ENCODE measurements around the gene CIAO2B.
"Not testable (repeated sequence)": the region's sequence is repeated elsewhere in the genome, so short reads cannot be mapped to it uniquely, and the experiment has no call there.

CIAO2B gene

DNA sequence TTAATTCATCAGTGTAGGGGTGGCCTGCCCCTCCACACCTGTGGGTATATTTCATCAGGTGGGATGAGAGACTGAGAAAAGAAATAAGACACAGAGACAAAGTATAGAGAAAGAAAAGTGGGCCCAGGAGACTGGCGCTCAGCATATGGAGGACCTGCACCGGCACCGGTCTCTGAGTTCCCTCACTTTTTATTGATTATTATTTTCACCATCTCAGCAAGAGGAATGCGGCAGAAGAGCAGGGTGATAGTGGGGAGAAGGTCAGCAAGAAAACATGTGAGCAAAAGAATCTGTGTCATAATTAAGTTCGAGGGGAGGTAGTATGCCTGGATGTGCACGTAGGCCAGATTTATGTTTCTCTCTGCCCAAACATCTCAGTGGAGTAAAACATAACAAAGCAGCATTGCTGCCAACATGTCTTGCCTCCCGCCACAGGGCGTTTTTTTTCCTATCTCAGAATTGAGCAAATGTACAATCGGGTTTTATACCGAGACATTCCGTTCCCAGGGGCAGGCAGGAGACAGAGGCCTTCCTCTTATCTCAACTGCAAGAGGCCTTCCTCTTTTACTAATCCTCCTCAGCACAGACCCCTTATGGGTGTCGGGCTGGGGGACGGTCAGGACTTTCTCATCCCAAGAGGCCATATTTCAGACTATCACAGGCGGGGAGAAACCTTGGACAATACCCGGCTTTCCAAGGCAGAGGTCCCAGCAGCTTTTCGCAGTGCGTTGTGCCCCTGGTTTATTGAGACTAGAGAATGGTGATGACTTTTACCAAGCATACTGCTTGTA lies 21.4 kb upstream of the CIAO2B start:
- DNase-seq, result not testable (repeated sequence)

DNA sequence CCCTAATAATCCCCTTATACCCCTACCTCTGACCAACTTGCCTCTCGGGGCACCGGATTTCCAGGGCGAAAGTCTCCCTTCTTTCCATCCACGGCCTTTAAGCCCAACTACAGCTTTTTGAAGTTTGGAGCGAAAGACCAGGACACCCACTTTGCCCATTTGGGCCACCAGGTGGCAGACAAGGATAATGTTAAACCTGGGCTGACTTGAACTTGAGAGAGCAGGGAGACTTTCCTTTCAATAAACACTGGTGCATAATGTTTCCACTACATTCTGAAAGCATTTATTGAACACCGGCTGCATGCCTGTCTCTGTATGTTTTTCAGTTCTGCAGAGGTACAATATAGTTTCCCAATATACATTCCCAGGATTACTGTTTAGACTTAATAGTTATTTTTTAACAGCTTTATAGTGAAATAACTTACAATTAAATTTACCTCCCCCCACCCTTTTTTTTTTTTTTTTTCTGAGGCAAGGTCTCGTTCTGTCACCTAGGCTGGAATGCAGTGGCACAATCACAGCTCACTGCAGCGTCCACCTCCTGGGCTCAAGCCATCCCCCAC lies 20.0 kb upstream of the CIAO2B start:
- DNase-seq, result peak; percentile 32

DNA sequence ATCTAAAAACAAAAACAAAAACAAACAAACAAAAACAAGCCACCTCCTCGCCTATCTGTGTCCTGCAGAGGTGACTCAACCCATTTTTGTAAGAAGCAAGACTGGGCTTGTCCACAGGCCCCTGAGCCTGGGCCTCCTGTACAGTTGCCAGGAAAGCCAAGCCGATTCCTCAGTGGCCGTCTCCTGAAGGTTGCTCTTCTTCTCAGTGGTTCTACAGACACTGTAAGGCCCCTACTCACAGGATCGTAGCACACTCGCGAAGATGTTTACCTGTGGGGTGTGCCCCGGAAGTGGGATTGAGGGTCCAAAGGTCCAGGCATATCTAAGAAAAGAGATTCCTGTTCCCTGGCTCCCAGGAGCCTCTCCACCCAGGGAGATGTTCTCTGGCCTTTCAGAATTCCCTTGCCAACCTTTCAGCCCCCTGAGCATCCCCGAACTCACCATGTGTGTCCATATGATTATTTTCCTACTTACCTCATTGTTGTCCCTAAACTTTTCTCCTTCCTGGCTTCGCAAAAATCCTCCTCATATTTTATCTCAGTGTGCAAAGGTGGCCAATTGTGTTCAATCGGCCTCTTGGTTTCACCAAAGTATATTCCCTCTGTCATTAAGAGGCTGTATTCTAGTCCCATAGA lies 19.4 kb upstream of the CIAO2B start:
- no peak for DNase-seq

DNA sequence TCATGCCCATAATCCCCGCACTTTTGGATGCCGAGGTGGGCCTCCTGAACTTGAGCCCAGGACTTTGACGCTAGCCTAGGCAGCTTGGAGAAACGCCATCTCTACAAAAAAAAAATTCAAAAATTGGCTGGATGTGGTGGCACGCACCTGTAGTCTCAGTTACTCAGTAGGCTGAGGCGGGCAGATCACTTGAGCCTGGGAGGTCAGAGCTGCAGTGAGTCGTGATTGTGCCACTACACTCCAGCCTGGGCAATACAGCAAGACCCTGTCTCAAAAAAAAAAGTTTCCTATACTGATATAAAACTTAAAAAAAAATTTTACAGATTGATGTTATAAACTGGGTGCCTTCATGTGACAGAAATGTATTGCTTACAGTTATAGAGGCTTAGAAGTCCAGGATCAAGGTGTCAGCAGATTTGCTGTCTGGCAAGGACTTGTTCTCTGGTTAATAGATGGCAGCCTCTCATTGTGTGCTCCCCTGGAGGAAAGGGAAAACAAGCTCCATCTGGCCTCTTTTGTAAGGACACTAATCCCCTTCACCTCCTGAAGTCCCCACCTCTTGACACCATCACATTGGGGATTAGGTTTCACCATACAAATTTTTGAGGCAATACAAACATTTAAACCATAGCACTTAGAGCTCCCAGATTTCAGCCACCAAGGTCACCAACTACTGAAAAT lies 18.4 kb upstream of the CIAO2B start:
- no peak for DNase-seq

DNA sequence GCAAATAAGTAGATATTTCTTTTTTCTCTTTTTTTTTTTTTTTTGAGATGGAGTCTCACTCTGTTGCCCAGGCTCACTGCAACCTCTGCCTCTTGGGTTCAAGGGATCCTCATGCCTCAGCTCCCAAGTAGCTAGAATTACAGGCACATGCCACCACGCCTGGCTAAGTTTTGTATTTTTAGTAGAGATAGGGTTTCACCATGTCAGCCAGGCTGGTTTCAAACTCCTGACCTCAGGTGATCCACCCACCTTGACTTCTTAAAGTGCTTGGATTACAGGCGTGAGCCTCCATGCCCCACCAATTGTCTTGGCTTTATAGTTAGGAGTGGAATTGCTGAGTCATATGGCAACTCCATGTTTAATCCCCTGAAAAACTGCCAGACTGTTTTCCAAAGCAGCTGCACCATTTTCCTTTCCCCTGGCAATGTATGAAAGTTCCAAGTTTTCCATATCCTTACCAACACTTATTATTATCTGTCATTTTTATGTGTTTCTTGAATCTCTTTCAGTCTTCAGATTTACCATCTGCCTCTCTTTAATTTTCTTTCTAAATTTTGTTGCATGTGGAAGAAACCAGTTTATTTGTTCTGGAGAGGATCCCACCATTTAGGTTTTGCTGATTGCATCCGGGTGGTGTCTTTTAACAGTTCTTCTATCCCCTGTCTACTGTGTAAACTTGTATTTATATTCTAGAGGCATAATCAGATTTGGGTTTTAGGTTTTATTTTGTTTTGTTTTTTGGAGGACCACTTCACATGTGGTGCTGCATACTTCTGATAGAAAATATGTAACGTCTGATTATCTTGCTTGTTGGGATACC lies 17.0 kb upstream of the CIAO2B start:
- no peak for DNase-seq

DNA sequence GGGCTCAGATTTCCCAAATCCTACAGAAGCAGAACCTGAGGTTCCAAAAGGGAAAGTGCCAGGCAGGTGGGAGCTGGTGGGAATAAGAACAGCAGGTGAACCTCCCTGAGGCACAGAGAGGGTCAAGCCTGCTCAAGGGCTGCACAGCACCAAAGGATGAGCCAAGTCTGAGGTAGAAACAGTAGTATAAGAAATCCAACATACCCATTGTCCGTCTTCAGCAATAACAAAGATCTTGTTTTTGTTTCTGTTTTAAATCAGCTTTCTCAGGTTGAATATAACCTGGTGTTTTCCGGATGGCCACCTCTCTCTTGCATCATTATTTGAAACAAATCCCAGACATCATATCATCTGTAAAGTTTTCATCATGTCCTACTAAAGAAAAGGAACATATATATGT lies 16.2 kb upstream of the CIAO2B start:
- DNase-seq, result no peak

DNA sequence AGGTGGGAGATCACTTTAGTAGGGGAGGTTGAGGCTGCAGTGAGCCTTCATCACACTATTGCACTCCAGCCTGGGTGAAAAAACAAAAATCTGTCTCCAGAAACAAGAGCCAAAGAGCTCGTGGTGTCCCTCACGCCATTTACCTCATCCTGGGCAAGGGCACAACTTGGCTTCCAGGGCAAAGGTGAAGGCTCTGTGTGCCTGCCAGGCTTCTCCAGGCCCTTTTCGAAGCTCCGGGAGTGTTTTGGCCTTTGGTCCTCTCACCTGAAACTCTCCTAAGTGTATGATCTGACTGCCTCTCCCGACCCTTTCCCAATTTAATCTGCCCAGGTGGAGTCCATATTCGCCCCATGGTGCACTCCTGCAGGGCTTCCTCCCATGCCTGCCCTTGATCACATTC lies 15.3 kb upstream of the CIAO2B start:
- no peak for DNase-seq

GRCh38 chr16:66948837-66949225 lies 14.6 kb upstream of the CIAO2B start:
- no peak for DNase-seq

DNA sequence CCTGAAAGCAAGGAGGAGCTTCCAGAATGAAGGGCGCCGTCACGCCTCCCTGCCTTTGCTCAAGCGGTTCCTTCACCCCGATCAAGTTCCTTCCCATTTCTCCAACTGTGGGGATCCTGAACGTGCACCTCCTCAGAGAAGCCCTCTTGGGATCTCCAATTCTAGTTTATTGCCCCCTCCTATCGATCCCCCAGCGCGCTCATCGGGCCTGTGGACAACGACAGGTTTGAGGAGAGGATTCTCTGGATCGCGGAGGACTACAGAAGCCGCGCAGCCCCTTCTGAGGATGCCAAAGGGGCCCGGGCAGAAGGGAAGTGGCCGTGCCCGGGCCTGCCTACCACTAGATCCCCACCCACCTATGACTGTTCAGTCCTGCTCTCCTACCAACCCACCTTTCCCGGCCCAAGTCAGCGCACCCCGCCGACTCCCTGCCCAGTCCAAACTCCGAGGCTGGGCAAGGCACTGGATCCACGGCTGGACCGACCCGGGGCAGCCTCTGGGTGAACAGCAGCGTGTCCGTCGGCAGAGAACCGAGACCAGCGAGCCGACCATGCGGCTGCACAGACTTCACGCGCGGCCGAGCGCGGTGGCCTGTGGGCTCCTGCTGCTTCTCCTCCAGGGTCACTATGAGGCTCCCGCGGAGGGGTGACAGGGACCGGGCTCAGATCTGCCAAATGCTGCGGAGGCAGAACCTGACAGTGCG lies 14.1 kb upstream of the CIAO2B start:
- no peak for DNase-seq

DNA sequence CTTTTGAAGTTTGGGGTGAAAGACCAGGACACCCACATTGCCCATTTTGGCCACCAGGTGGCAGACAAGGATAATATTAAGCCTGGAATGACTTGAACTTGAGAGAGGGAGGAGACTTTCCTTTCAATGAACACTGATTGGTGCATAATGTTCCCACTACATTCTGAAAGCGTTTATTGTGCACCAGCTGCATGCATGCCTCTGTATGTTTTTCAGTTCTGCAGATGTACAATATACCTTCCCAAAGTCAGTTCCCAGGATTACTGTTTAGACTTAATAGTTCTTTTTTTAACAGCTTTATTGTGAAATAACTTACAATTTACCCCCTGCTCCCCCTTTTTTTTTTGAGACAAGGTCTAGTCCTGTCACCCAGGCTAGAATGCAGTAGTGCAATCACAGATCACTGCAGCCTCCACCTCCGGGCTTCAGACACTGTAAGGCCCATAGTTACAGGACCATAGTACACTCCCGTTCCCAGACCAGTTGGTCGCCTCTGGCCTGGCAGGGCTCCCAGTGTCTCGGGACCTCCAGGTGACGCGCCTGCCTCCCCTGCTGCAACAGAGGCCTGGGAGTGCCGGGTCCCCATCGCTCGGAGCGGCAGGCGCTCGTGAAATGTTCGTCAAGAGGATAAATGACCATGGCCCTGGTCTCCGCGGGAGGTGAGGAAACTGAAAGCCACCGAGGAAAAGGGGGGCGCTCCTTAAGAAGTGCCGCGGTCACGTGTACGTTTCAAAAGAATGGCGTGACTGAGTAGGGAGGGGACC lies 13.3 kb upstream of the CIAO2B start:
- no peak for DNase-seq

DNA sequence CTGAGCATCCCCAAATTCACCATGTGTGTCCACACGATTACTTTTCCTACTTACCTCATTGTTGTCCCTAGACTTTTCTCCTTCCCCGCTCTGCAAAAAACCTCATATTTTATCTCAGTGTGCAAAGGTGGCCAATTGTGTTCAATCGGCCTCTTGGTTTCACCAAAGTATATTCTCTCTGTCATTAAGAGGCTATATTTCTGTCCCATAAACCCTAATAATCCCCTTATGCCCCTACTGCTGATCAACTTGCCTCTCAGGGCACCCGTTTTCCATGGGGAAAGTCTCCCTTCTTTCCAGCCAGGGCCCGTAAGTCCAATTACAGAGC lies 12.7 kb upstream of the CIAO2B start:
- DNase-seq, result no peak

GRCh38 chr16:66946541-66946940 lies 12.3 kb upstream of the CIAO2B start:
- no peak for DNase-seq

DNA sequence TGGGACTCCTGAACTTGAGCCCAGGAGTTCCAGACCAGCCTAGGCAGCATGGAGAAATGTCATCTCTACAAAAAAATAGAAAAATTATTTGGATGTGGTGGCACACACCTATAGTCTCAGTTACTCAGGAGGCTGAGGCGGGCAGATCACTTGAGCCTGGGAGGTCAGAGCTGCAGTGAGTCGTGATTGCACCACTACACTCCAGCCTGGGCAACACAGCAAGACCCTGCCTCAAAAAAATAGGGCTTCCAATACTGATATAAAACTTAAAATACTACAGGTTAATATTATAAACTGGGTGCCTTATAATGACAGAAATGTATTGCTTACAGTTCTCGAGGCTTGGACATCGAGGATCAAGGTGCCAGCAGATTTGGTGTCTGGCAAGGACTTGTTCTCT lies 11.7 kb upstream of the CIAO2B start:
- no peak for DNase-seq

- DNase-seq, result not testable (repeated sequence)
Observed at GRCh38 chr16:66944971-66945370, 10.8 kb upstream of the CIAO2B start.

DNA sequence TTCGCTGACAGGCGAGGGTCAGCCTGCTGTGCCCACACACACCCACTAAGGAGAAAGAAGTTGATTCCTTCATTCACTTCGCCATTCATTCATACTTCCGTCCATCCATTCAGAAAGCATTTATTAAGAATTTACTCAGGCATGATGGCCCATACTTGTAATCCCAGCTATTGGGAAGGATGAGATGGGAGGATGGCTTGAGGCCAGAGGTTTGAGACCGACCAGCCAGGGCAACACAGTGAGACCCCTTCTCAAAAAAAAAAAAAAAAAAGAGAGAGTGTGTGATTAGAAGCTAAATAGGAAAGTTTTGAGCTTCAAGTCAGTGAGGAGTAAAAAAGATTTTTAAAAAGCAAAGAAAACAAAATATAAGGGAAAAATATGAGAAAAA lies 9.8 kb upstream of the CIAO2B start:
- no peak for DNase-seq

- no peak for DNase-seq
Observed at GRCh38 chr16:66943426-66944053, 9.3 kb upstream of the CIAO2B start.

- DNase-seq, result no peak
Observed at GRCh38 chr16:66942981-66943380, 8.8 kb upstream of the CIAO2B start.

GRCh38 chr16:66940236-66940635 lies 6.0 kb upstream of the CIAO2B start:
- no peak for DNase-seq

GRCh38 chr16:66939366-66939765 lies 5.2 kb upstream of the CIAO2B start:
- no peak for DNase-seq

DNA sequence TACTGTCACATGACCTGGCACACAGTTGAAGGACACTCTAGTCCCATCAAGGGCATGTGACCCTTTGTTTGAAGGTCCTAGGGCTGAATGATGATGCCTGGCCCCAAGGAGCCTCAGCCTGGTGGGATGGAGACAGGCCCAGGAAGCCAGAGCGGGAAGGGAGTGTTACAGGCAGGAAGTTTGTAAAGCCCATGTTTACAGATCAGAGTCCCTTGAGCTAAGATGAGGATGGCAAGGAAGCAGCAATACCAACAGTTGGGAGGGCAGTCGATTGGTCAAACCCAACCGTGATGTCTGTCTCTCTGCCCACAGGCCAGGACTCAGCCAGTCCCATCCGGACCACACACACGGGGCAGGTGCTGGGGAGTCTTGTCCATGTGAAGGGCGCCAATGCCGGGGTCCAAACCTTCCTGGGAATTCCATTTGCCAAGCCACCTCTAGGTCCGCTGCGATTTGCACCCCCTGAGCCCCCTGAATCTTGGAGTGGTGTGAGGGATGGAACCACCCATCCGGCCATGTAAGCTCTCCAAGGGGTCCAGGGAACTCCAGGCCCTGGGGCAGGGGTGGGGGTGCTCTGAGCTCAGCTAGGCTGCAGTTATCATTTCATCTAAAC lies 3.6 kb upstream of the CIAO2B start:
- DNase-seq, result no peak
